Measurements from ENCODE around the gene PDE5A. TPM values are rescaled to one million over a fixed set of nuclear protein-coding genes. Genes with fewer than 3 reads are reported as not detected.
A peak's percentile ranks its signal among the peaks of the same experiment; 100 is the strongest.
"Not testable (repeated sequence)": the region's sequence is repeated elsewhere in the genome, so short reads cannot be mapped to it uniquely, and the experiment has no call there.

The PDE5A gene
- total RNA-seq = under 1 TPM; 0.64 to 0.87 TPM

GRCh38 chr4:119628281-119629141 lies at the start of gene PDE5A:
Gene PDE5A (minus strand): TSS chr4:119628804. CDS start chr4:119628671, 133 bp downstream.
- peak within 1 kb of the TSS; percentile 80 for H3K4me3 Mint-ChIP-seq
- H3K36me3 Mint-ChIP-seq = no peaks in the 10 kb centered on the region
- peaks cover 15% of the 10 kb centered on the region for H3K4me1 Mint-ChIP-seq (ENCODE audit: low read depth)
- intact Hi-C loops (cut with micrococcal nuclease) = loop anchor here (1.0 to 5.0 kb wide), 4 partner anchors 70 to 422 kb away; partner anchors contain the start of gene USP53
- POLR2A ChIA-PET = no interaction called here
- H3K27ac Mint-ChIP-seq = no peak within 1 kb of the TSS
- peaks cover 15% of the 10 kb centered on the region for H3K27me3 Mint-ChIP-seq
- CTCF ChIA-PET = interaction anchor here (0.7 to 3.1 kb wide), 44 partner anchors 7 to 1580 kb away, joined by 3 to 43 read pairs (median 4); no protein-coding TSS in a partner anchor
- DNase-seq = peak; percentile 85
- H3K9me3 Mint-ChIP-seq = no peaks in the 10 kb centered on the region

GRCh38 chr4:119676101-119676500 lies 47.5 kb upstream of the PDE5A start:
- Mint-ChIP-seq H3K36me3 (no peaks in the 10 kb centered on the region), H3K4me1 (ENCODE audit: low read depth) (no peaks in the 10 kb centered on the region), H3K4me3 (no peak overlapping the region), H3K9me3 (no peaks in the 10 kb centered on the region), H3K27me3 (no peaks in the 10 kb centered on the region), H3K27ac (no peak overlapping the region)
- no peak for DNase-seq
- ChIA-PET CTCF (interaction anchor here (1.2 kb wide), 1 partner anchor 49 kb away, joined by 3 read pairs; no protein-coding TSS in a partner anchor), POLR2A (no interaction called here)
- intact Hi-C loops (cut with micrococcal nuclease) = no loop called here

GRCh38 chr4:119675391-119675790 lies 46.8 kb upstream of the PDE5A start:
- Mint-ChIP-seq H3K27me3 (no peaks in the 10 kb centered on the region), H3K9me3 (no peaks in the 10 kb centered on the region), H3K4me3 (no peak overlapping the region), H3K36me3 (no peaks in the 10 kb centered on the region), H3K4me1 (ENCODE audit: low read depth) (no peaks in the 10 kb centered on the region), H3K27ac (no peak overlapping the region)
- ChIA-PET POLR2A (no interaction called here), CTCF (no interaction called here)
- DNase-seq = no peak
- intact Hi-C loops (cut with micrococcal nuclease) = no loop called here

- CTCF ChIA-PET = no interaction called here
- intact Hi-C loops (cut with micrococcal nuclease) = no loop called here
- POLR2A ChIA-PET = no interaction called here
Measured at GRCh38 chr4:119672938-119673337, 44.3 kb upstream of the PDE5A start.

GRCh38 chr4:119672086-119672485 lies 43.5 kb upstream of the PDE5A start:
- intact Hi-C loops (cut with micrococcal nuclease) = no loop called here
- ChIA-PET CTCF (interaction anchor here (1.2 kb wide), 1 partner anchor 43 kb away, joined by 4 read pairs; the partner anchor contains the start of gene PDE5A), POLR2A (no interaction called here)
- no peaks in the 10 kb centered on the region for H3K36me3 Mint-ChIP-seq
- no peak overlapping the region for H3K4me3 Mint-ChIP-seq
- H3K9me3 Mint-ChIP-seq = no peaks in the 10 kb centered on the region
- H3K27me3 Mint-ChIP-seq = no peaks in the 10 kb centered on the region
- DNase-seq = no peak
- H3K27ac Mint-ChIP-seq = no peak overlapping the region
- H3K4me1 Mint-ChIP-seq (ENCODE audit: low read depth) = no peaks in the 10 kb centered on the region

More at GRCh38 chr4:119672938-119673337, 44.3 kb upstream of the PDE5A start:
- Mint-ChIP-seq H3K27me3 (no peaks in the 10 kb centered on the region), H3K4me3 (no peak overlapping the region), H3K36me3 (no peaks in the 10 kb centered on the region), H3K4me1 (ENCODE audit: low read depth) (no peaks in the 10 kb centered on the region), H3K9me3 (no peaks in the 10 kb centered on the region), H3K27ac (no peak overlapping the region)
- no peak for DNase-seq

GRCh38 chr4:119671205-119671604 lies 42.6 kb upstream of the PDE5A start:
- Mint-ChIP-seq H3K36me3 (no peaks in the 10 kb centered on the region), H3K4me1 (ENCODE audit: low read depth) (no peaks in the 10 kb centered on the region), H3K27me3 (peaks cover 2% of the 10 kb centered on the region), H3K4me3 (no peak overlapping the region), H3K9me3 (no peaks in the 10 kb centered on the region), H3K27ac (no peak overlapping the region)
- DNase-seq = no peak
- intact Hi-C loops (cut with micrococcal nuclease) = no loop called here
- CTCF ChIA-PET = interaction anchor here (1.2 kb wide), 1 partner anchor 42 kb away, joined by 4 read pairs; the partner anchor contains the start of gene PDE5A
- POLR2A ChIA-PET = no interaction called here

- CTCF ChIA-PET = no interaction called here
- peaks cover 3% of the 10 kb centered on the region for H3K27me3 Mint-ChIP-seq
- H3K27ac Mint-ChIP-seq = no peak overlapping the region
- H3K4me1 Mint-ChIP-seq (ENCODE audit: low read depth) = no peaks in the 10 kb centered on the region
- intact Hi-C loops (cut with micrococcal nuclease) = no loop called here
- H3K36me3 Mint-ChIP-seq = no peaks in the 10 kb centered on the region
- no peak for DNase-seq
- no peak overlapping the region for H3K4me3 Mint-ChIP-seq
- no peaks in the 10 kb centered on the region for H3K9me3 Mint-ChIP-seq
- POLR2A ChIA-PET = interaction anchor here (0.6 kb wide), 1 partner anchor 10 kb away, joined by 3 read pairs; no protein-coding TSS in a partner anchor
Measured at GRCh38 chr4:119667802-119668201, 39.2 kb upstream of the PDE5A start.

GRCh38 chr4:119666653-119667091 lies 38.1 kb upstream of the PDE5A start:
- Mint-ChIP-seq H3K4me3 (no peak overlapping the region), H3K4me1 (ENCODE audit: low read depth) (no peaks in the 10 kb centered on the region), H3K27me3 (peaks cover 7% of the 10 kb centered on the region), H3K27ac (no peak overlapping the region), H3K9me3 (no peaks in the 10 kb centered on the region), H3K36me3 (no peaks in the 10 kb centered on the region)
- ChIA-PET CTCF (no interaction called here), POLR2A (no interaction called here)
- no peak for DNase-seq
- intact Hi-C loops (cut with micrococcal nuclease) = no loop called here

GRCh38 chr4:119665752-119666151 lies 37.1 kb upstream of the PDE5A start:
- Mint-ChIP-seq H3K4me3 (no peak overlapping the region), H3K27ac (no peak overlapping the region), H3K36me3 (no peaks in the 10 kb centered on the region), H3K27me3 (peaks cover 12% of the 10 kb centered on the region), H3K4me1 (ENCODE audit: low read depth) (no peaks in the 10 kb centered on the region), H3K9me3 (no peaks in the 10 kb centered on the region)
- intact Hi-C loops (cut with micrococcal nuclease) = no loop called here
- CTCF ChIA-PET = no interaction called here
- DNase-seq = no peak
- POLR2A ChIA-PET = no interaction called here

GRCh38 chr4:119664168-119664907 lies 35.7 kb upstream of the PDE5A start:
- Mint-ChIP-seq H3K27me3 (peaks cover 12% of the 10 kb centered on the region), H3K27ac (no peak overlapping the region), H3K4me1 (ENCODE audit: low read depth) (no peaks in the 10 kb centered on the region), H3K9me3 (no peaks in the 10 kb centered on the region), H3K36me3 (no peaks in the 10 kb centered on the region), H3K4me3 (no peak overlapping the region)
- DNase-seq = no peak
- POLR2A ChIA-PET = no interaction called here
- intact Hi-C loops (cut with micrococcal nuclease) = no loop called here
- CTCF ChIA-PET = no interaction called here

- ChIA-PET CTCF (no interaction called here), POLR2A (no interaction called here)
- Mint-ChIP-seq H3K4me1 (ENCODE audit: low read depth) (no peaks in the 10 kb centered on the region), H3K36me3 (no peaks in the 10 kb centered on the region), H3K27me3 (peaks cover 12% of the 10 kb centered on the region), H3K27ac (no peak overlapping the region), H3K9me3 (no peaks in the 10 kb centered on the region), H3K4me3 (no peak overlapping the region)
- intact Hi-C loops (cut with micrococcal nuclease) = no loop called here
- DNase-seq = no peak
Measured at GRCh38 chr4:119663160-119663788, 34.7 kb upstream of the PDE5A start.

- DNase-seq; CTCF ChIA-PET; H3K4me1 Mint-ChIP-seq (ENCODE audit: low read depth); H3K27ac Mint-ChIP-seq; H3K9me3 Mint-ChIP-seq; POLR2A ChIA-PET; H3K36me3 Mint-ChIP-seq; intact Hi-C loops (cut with micrococcal nuclease); H3K4me3 Mint-ChIP-seq: not testable (repeated sequence)
- peaks cover 12% of the 10 kb centered on the region for H3K27me3 Mint-ChIP-seq
Measured at GRCh38 chr4:119662612-119663011, 34.0 kb upstream of the PDE5A start.
